ENCODE data around the gene ST7L.

Gene ST7L

GRCh38 chr1:112614460-112615065 lies 4.4 kb downstream of the ST7L start:
- no peak overlapping the region for H3K9ac ChIP-seq (ENCODE audit: low read depth, low read length)
- no peak overlapping the region for H3K4me3 ChIP-seq (ENCODE audit: low read length)
- no peaks in the 10 kb centered on the region for H3K9me3 ChIP-seq (ENCODE audit: insufficient read depth, low read depth, low read length)
- 0 out of 2 replicates have a peak, but pooled peaks cover 2% of the 10 kb centered on the region for H3K4me1 ChIP-seq (ENCODE audit: insufficient read depth, low read length)
- H3K27me3 ChIP-seq (ENCODE audit: insufficient read depth, low read length) = no peaks in the 10 kb centered on the region
- no peak overlapping the region for H3K27ac ChIP-seq (ENCODE audit: low read length)
- peaks cover 55% of the 10 kb centered on the region for H3K36me3 ChIP-seq (ENCODE audit: insufficient read depth, low read depth, low read length)

DNA sequence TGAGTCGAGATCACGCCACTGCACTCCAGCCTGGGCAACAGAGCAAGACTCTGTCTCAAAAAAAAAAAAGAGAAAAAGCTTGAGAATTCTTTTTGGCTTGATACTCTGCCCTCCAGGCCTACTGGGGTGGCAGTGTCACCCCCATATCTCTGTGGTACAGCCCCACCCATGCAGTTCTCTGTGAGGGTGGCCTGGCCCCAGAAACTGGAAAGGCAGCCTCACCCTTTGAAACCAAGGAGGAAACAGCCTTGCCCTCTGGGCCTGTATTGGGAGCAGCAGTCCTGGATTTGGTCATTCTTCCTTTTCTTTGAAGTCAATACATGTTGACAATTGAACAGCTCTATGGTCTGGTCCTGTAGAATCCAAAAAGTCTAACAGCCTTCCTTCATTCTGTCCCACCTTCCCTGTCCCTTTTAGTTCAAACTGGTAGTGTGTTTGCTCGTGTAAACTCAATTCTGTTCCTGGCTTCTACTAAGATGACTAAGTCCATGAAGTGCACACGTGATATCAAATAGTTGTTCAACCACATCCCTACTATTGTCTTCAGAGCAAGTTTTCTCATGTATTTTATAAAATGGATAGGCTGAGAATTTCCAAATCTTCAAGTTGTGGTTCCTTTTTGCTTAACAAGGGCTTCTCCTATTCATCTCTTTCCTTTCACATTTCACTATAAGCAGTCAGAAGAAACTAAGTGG lies 13.2 kb downstream of the ST7L start:
- Histone ChIP-seq H3K27ac (ENCODE audit: low read length) (no peak overlapping the region), H3K4me1 (ENCODE audit: insufficient read depth, low read length) (no peaks in the 10 kb centered on the region), H3K9me3 (ENCODE audit: insufficient read depth, low read depth, low read length) (no peaks in the 10 kb centered on the region), H3K27me3 (ENCODE audit: insufficient read depth, low read length) (no peaks in the 10 kb centered on the region), H3K36me3 (ENCODE audit: insufficient read depth, low read depth, low read length) (peaks cover 81% of the 10 kb centered on the region), H3K4me3 (ENCODE audit: low read length) (no peak overlapping the region), H3K9ac (ENCODE audit: low read depth, low read length) (no peak overlapping the region)

GRCh38 chr1:112603541-112603940 lies 15.4 kb downstream of the ST7L start:
- Histone ChIP-seq H3K36me3 (ENCODE audit: insufficient read depth, low read depth, low read length) (peaks cover 77% of the 10 kb centered on the region), H3K9me3 (ENCODE audit: insufficient read depth, low read depth, low read length) (no peaks in the 10 kb centered on the region), H3K4me1 (ENCODE audit: insufficient read depth, low read length) (no peaks in the 10 kb centered on the region), H3K4me3 (ENCODE audit: low read length) (no peak overlapping the region), H3K27me3 (ENCODE audit: insufficient read depth, low read length) (no peaks in the 10 kb centered on the region), H3K9ac (ENCODE audit: low read depth, low read length) (no peak overlapping the region), H3K27ac (ENCODE audit: low read length) (no peak overlapping the region)

DNA sequence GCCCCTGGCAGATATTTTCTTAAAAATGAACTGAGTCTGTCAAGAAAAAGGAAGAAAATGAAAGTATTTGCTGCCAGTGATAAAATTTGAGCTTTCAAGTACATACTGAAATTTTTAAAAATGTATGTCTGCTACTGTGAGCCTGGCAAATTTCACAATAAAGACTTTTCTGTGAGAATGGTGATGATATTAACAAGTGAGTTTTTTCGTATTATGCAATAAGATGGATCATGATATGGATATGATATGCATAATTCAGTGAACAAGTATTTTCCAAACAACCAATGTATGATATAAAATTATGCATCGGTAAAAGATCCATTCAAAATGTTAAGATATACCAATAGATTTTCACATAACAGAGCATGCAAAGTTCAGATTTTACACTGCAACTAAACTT lies 15.9 kb downstream of the ST7L start:
- Histone ChIP-seq H3K27me3 (ENCODE audit: insufficient read depth, low read length) (no peaks in the 10 kb centered on the region), H3K36me3 (ENCODE audit: insufficient read depth, low read depth, low read length) (peaks cover 72% of the 10 kb centered on the region), H3K4me1 (ENCODE audit: insufficient read depth, low read length) (no peaks in the 10 kb centered on the region), H3K9me3 (ENCODE audit: insufficient read depth, low read depth, low read length) (no peaks in the 10 kb centered on the region), H3K4me3 (ENCODE audit: low read length) (no peak overlapping the region), H3K27ac (ENCODE audit: low read length) (no peak overlapping the region), H3K9ac (ENCODE audit: low read depth, low read length) (no peak overlapping the region)

- H3K27me3 ChIP-seq (ENCODE audit: insufficient read depth, low read length) = no peaks in the 10 kb centered on the region
- H3K36me3 ChIP-seq (ENCODE audit: insufficient read depth, low read depth, low read length) = peaks cover 67% of the 10 kb centered on the region
- H3K9me3 ChIP-seq (ENCODE audit: insufficient read depth, low read depth, low read length) = no peaks in the 10 kb centered on the region
- no peak overlapping the region for H3K4me3 ChIP-seq (ENCODE audit: low read length)
- no peak overlapping the region for H3K9ac ChIP-seq (ENCODE audit: low read depth, low read length)
- no peak overlapping the region for H3K27ac ChIP-seq (ENCODE audit: low read length)
- no peaks in the 10 kb centered on the region for H3K4me1 ChIP-seq (ENCODE audit: insufficient read depth, low read length)
Observed at GRCh38 chr1:112599477-112599876, 19.5 kb downstream of the ST7L start.

DNA sequence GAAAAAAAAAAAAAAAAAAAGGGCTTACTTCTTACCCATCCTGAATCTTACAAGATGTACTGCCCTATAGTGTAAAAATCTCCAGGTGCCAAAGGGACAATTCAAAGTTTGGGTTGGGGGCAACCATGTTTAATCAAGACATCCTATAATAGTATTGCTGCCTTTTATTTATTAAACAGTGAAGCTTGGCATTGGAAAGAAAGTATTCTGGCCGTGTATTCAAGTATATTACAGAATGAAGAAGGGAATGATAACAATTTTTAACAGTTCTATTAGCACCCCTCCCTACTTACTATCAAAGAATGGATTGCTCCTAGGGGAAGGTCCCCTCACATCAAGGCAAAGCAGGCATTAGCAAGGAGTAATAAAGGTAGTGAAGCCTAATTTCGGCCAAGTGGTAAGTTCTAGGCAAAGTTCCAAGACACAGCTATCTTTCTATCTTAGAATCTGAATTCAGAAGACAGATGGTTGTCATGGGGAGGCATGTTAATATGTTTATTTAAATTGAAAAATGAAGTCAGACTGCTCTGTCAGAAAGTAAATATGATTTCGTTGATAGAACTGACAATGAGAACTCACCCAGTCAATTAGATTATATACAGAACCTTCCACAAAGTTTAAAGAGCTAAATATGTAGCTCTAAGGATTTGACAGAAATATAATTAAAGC lies 24.6 kb downstream of the ST7L start:
- H3K4me3 ChIP-seq (ENCODE audit: low read length) = no peak overlapping the region

GRCh38 chr1:112589766-112590165 lies 29.2 kb downstream of the ST7L start:
- no peaks in the 10 kb centered on the region for H3K4me1 ChIP-seq (ENCODE audit: insufficient read depth, low read length)
- no peak overlapping the region for H3K4me3 ChIP-seq (ENCODE audit: low read length)
- H3K27me3 ChIP-seq (ENCODE audit: insufficient read depth, low read length) = no peaks in the 10 kb centered on the region
- H3K27ac ChIP-seq (ENCODE audit: low read length) = no peak overlapping the region
- H3K9me3 ChIP-seq (ENCODE audit: insufficient read depth, low read depth, low read length) = peaks cover 8% of the 10 kb centered on the region
- H3K9ac ChIP-seq (ENCODE audit: low read depth, low read length) = no peak overlapping the region
- peaks cover 45% of the 10 kb centered on the region for H3K36me3 ChIP-seq (ENCODE audit: insufficient read depth, low read depth, low read length)

More for the DNA sequence above, 24.6 kb downstream of the ST7L start:
- no peak overlapping the region for H3K9ac ChIP-seq (ENCODE audit: low read depth, low read length)
- H3K9me3 ChIP-seq (ENCODE audit: insufficient read depth, low read depth, low read length) = no peaks in the 10 kb centered on the region; the same call in 1 of the 2 replicates
- no peaks in the 10 kb centered on the region for H3K4me1 ChIP-seq (ENCODE audit: insufficient read depth, low read length)
- peaks cover 51% of the 10 kb centered on the region for H3K36me3 ChIP-seq (ENCODE audit: insufficient read depth, low read depth, low read length)
- H3K27ac ChIP-seq (ENCODE audit: low read length) = no peak overlapping the region
- no peaks in the 10 kb centered on the region for H3K27me3 ChIP-seq (ENCODE audit: insufficient read depth, low read length)

DNA sequence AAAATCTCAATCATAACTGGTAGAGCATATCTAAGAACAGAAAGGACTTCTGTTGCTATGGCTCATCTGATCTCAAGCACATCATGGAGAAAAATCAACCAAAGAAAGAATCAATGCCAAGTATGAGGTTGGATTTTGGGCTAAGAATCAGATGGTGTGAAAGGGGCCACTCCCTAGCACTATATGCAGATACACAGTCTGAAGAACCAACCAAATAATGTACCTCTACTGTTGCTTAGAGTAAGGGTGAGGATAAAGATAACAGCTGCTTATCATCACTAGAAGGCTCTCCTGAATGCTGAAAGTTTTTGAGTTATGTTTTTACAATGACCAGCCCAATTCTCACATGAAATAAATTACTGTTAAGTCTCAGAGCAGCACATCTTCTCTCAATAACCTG lies 35.6 kb downstream of the ST7L start:
- Histone ChIP-seq H3K27me3 (ENCODE audit: insufficient read depth, low read length) (no peaks in the 10 kb centered on the region), H3K9ac (ENCODE audit: low read depth, low read length) (no peak overlapping the region), H3K27ac (ENCODE audit: low read length) (no peak overlapping the region), H3K36me3 (ENCODE audit: insufficient read depth, low read depth, low read length) (peaks cover 13% of the 10 kb centered on the region), H3K9me3 (ENCODE audit: insufficient read depth, low read depth, low read length) (peaks cover 8% of the 10 kb centered on the region; the same call in 1 of the 2 replicates), H3K4me1 (ENCODE audit: insufficient read depth, low read length) (no peaks in the 10 kb centered on the region), H3K4me3 (ENCODE audit: low read length) (no peak overlapping the region)

DNA sequence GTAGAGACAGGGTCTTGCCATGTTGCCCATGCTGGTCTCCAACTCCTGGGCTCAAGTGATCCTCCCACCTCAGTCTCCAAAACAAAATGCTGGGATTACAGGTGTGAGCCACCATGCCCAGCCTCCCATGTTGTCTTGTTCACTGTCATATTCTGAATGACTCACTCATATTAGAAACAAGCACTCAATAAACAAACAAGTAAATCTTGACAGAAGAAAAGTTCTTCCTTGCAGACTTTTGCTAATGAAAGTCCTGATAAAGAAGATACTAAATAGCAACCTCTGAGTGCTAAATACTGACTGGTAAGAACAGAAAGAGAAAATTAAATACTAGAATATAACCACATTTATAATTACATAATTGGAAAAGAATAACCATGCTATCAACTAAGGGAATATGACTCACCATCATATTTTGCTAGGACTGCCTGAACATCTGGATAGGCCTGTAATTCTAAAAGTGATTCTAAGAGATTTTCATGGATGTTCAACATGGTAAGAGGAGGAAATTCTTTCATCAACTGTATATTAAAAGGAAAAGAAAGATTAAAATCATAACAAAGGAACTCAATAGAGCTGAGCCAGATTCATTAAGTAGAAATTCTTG lies 37.3 kb downstream of the ST7L start:
- H3K4me3 ChIP-seq (ENCODE audit: low read length) = no peak overlapping the region
- H3K27ac ChIP-seq (ENCODE audit: low read length) = no peak overlapping the region
- peaks cover 19% of the 10 kb centered on the region for H3K36me3 ChIP-seq (ENCODE audit: insufficient read depth, low read depth, low read length)
- H3K4me1 ChIP-seq (ENCODE audit: insufficient read depth, low read length) = no peaks in the 10 kb centered on the region
- H3K27me3 ChIP-seq (ENCODE audit: insufficient read depth, low read length) = no peaks in the 10 kb centered on the region
- H3K9me3 ChIP-seq (ENCODE audit: insufficient read depth, low read depth, low read length) = no peaks in the 10 kb centered on the region
- H3K9ac ChIP-seq (ENCODE audit: low read depth, low read length) = no peak overlapping the region

DNA sequence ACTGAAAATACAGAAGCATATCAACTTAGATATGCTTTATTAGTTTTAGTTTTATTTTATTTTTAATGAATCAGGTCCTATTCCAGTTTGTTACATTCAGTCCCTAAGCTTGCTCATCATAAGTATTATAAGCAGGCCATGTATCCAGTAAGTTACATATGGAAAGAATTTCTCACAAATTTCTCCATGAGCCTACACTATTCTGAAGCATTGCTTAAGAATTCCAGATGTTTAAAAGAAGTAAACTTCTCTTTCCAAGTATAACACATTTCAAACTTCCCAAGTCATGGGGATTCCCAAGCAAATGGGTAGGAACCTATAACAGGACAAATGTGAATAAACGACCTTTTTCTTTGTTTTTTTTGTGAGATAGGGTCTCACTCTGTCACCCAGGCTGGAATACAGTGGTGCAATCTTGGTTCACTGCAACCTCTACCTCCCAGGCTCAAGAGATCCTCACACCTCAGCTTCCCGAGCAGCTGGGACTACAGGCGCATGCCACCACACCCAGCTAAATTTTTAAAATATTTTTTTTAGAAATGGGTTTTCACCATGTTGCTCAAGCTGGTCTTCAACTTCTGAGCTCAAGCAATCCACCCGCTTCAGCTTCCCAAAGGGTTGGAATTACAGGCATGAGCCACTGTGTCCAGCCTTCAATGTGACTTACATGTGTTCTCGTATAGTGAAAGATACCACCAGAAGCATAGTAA lies 39.0 kb downstream of the ST7L start:
- Histone ChIP-seq H3K27ac (ENCODE audit: low read length) (no peak overlapping the region), H3K36me3 (ENCODE audit: insufficient read depth, low read depth, low read length) (peaks cover 33% of the 10 kb centered on the region), H3K4me3 (ENCODE audit: low read length) (no peak overlapping the region), H3K9ac (ENCODE audit: low read depth, low read length) (no peak overlapping the region), H3K4me1 (ENCODE audit: insufficient read depth, low read length) (no peaks in the 10 kb centered on the region), H3K27me3 (ENCODE audit: insufficient read depth, low read length) (no peaks in the 10 kb centered on the region), H3K9me3 (ENCODE audit: insufficient read depth, low read depth, low read length) (no peaks in the 10 kb centered on the region)

DNA sequence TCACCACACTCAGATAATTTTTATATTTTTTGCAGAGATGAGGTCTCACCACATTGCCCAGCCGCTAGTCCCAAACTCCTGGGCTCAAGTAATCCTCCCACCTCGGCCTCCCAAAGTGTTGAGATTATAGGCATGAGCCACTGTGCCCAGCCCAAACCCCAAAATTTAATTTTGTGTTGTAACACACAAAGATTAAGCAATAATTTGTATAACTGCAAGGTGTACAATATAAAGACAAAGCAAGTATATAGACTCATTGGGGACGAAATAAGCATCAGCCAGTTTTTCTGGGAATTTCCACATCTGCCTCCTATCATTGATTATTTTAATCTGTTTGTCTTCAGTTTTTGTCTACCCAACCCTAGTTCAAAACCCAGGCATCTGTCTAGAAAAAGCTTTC lies 42.7 kb downstream of the ST7L start:
- Histone ChIP-seq H3K4me1 (ENCODE audit: insufficient read depth, low read length) (no peaks in the 10 kb centered on the region), H3K27ac (ENCODE audit: low read length) (no peak overlapping the region), H3K27me3 (ENCODE audit: insufficient read depth, low read length) (no peaks in the 10 kb centered on the region), H3K9ac (ENCODE audit: low read depth, low read length) (no peak overlapping the region), H3K4me3 (ENCODE audit: low read length) (no peak overlapping the region), H3K36me3 (ENCODE audit: insufficient read depth, low read depth, low read length) (peaks cover 39% of the 10 kb centered on the region), H3K9me3 (ENCODE audit: insufficient read depth, low read depth, low read length) (no peaks in the 10 kb centered on the region)
